IPS DF 4.7 (cell line): Measurements from ENCODE around the gene SCUBE3.

ENCODE experiments used
- DNase-seq: peaks from one replicate; pipeline ENCODE4 v3.0.0-alpha.2; 2013; ENCODE audit warnings: low spot score; ENCODE audit errors: extremely low read depth

SCUBE3 gene

DNA sequence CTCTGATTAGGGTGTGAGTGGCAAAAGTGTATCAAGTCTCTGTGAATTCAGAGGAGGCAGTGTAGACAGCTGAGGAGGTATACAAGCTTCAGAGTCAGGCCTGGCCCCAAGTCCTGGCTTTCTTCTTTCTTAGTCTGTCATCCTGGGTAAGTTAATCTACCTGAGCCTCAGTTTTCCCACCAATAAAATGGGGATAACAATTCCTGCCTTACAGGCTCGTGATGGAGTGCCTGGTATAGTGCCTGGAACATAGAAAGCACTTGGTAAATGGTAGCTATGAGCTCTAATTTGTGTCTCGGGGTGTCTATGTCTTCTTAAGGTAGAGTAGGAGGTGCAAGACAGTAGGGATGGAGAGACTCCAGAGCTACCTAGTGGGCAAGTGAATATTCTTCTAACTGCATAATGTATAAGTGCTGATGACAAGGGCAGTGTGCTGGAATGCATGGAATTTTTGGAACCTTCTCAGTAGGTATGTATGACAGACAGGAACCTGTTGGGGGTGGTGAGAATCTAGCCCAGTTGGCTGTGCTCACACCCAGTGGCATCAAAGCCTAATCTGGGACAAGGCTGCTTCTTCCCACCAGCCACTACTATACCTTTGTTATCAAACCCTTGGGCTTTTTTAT lies 4.0 kb upstream of the SCUBE3 start:
- DNase-seq = no peak

DNA sequence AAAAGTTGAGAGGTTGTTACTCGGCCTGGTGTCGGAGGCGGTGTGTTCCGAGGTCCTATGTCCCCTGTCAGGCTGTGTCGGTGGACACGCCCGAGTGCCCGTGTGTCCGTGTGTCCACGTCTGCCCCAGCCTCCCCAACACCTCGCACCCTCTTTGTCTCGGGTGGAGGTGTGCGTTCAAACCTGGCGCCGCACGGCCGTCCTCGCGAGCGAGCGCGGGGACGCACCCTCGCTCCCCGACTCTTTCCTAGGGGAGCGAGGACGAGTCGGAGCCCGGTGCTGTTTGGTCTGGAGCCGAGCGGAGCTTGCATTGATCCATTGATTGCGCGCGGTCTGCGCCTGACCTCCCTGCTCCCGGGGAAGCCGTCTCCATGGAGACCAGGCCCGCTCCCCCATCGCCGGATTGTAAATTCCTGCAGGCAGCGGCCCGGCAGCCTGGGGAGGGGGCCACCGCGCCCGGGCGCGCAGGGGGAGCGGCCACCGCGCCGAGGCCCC lies 411 bp upstream of the SCUBE3 start:
- DNase-seq = no peak

DNA sequence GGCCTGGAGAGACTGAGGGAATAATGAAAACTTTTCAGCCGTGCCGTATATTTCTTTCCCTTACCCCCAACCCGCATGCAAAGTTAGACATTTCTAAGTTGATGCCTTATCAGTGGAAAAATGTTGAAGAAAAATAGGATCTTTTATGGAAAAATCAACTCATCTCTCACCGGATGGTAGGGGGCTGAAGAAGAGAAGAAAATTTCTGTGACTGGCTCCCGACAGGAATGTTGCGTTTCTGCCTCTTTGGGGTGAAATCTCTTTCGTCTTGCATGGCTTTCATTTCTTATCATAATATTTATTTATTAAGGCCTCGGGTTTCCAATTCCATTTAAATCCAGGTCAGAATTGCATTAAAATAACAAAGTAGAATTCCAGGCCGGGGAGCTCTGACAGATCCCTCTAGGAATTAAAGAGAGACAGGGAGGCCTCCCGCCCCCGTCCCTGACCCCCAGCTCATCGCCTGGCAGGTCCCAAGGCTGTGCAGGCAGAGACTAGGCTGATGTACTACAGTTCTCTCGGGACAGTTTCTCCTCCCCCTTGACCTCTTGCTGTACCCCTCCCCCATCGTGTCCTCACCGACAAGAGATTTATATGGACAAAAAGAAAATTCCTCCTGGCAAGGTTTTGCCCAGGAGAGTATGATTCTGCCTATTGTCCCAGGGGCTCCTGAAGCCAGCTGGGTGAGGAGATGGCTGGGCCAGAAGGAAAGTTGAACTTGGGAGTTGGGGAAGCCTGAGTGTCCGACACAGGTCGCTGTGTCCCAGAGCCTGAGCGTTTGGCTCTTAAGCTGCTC lies 1.3 kb downstream of the SCUBE3 start:
- DNase-seq = no peak

GRCh38 chr6:35215665-35216411 lies 2.1 kb downstream of the SCUBE3 start:
- DNase-seq = no peak

DNA sequence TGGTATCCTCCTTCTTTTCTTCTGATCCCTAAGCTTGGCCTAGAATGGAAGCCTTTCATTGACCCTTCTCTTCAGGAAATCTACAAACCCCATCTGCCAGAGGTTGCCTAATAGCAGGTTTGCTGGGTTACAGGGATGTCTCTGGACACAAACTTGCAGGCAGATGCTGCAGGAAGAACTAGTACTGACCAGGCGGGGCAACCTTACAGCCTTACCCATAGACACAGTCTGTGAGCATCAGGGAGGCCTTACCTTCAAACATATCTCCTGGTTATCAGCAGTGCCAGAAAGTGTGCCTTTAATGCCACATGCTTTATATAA lies 2.6 kb downstream of the SCUBE3 start:
- no peak for DNase-seq

DNA sequence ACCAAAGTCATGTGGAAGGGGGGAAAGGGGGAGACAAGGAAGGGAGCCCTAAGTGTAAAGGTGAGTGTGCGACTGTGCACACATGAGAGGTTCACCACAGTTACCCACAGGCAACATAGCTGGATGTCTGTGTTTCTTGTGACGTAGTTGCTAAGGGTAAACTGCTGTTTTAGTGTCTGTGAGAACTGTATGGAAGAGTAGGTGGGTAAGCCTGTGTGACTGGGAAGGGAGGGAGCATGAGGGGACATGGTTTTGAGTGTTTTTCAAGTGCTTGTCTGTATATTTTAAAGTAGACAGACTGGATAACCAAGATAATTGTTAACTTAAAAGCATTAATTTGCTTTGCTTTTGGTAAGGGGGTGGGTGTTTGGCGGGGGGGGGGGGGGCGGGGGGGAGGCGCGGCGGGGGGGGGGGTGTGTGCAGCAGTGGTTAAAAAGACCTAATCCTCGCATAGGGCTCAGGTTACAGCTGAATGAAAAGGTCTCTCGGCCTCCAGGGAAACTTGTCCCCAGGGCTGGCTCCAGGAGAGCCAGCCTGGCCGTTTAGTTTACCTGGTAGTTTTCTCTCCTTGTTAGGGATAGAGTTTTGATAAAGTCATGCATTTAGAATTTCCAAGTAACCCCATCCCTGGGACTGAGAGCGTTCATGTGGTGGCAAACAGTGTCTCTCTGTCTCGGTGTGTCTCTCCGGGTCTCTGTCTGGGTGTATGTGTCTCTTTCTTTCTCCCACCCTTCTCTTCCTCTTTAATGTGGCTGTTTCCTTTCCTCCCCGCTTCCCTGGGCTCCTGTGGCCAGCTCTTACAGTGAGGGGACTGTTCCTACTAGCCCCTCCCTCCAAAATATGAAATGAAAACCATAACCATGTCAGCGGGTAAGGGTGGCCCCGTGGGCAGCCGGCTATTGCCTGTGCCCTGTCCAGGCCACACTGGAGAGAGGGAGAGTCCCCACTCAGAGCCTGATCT lies 3.4 kb downstream of the SCUBE3 start:
- no peak for DNase-seq

DNA sequence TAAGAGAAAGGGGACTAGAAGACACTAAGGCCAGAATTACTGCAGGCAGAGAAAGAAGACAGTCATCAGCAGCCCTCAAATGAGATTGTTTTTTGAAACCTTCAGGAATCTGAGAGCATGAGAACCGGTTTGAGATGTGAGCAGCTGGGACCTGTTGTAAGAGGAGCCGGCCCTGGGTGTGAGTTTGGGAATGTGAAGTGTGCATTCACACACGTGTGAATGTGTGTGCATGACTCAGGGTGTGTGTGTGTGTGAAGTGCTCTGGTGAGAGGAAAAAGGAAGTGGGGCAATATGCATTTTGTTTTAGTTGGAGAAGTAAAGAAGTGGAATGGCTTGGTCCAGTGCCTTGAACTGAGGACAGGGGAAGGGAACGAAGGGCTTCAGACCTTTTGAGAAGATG lies 4.3 kb downstream of the SCUBE3 start:
- no peak for DNase-seq

- no peak for DNase-seq
Measured at GRCh38 chr6:35218456-35218855, 4.7 kb downstream of the SCUBE3 start.

GRCh38 chr6:35219683-35220326 lies 6.0 kb downstream of the SCUBE3 start:
- no peak for DNase-seq

DNA sequence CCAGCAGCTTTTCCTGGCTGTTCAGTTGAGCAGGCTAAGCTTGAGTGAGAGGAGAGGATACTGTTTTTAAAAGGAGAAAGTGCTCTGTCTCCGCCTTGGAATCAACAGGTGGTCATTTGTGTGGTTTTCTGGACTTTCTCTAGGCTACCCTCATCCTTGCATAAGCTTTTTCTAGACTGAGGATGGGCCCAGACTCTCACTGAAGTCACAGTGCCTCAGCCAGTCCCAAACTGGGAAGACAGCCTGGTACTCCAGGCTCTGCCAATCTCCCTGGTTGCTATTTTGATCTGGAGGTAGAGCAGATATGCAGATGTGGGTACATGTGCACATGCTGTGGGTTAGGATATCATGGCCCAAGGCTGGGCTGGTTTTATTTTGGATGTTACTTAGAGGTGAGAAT lies 7.0 kb downstream of the SCUBE3 start:
- no peak for DNase-seq

GRCh38 chr6:35223396-35223795 lies 9.6 kb downstream of the SCUBE3 start:
- DNase-seq = no peak

GRCh38 chr6:35224720-35225119 lies 11.0 kb downstream of the SCUBE3 start:
- DNase-seq = no peak

DNA sequence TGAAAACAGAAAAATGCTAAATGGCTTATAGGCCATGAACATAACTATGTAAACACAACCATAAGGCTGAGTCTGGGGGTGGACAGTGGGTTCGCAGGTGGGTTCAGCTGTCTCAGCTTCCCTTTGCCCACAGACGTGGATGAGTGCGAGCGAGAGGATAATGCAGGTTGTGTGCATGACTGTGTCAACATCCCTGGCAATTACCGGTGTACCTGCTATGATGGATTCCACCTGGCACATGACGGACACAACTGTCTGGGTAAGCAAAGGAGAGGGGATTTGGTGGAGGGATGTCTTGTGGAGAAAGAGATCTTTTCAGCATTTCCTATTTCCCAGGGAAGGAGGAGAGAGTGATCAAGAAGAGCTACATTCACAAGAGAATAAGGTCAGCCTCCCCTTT lies 14.7 kb downstream of the SCUBE3 start:
- no peak for DNase-seq

GRCh38 chr6:35229304-35229703 lies 15.5 kb downstream of the SCUBE3 start:
- DNase-seq = no peak

DNA sequence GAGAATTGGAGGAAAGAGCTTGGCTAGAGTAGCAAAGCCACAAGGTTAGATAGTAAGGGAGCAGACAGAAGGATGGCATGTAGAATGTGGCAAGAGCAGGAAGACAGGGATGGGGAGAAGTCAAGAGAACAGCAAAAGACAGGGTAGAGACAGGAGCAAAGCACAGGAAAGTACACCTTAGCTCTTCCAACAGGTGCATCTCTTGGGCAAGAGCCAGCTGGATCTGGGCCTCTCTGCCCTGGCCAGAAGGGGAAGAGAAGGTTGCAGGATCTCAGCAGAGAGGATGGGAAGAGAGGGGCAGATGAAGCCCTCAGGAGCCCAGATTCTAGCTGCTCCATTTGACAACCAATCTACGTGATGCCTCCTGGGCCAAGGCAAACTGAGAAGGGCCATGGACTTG lies 16.7 kb downstream of the SCUBE3 start:
- no peak for DNase-seq

DNA sequence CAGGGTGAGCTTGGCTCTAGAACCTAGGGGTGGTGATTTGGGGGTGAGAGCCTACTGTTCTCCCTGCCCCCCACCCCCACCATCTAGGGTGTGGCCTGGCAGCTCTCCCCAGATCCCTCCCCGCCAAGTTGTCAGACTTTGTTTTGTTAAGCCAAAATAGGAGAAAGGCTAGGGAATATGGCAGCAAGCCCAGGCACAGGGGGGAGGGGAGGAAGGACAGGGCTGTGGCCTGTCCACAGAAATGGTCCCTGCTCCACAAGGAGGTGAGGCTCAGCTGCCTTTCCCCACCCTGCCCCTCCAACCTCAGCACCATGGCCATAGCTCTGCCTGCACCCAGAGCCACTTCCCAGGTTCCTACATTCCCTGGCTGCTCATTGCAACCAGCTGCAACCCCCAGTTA lies 17.2 kb downstream of the SCUBE3 start:
- no peak for DNase-seq

DNA sequence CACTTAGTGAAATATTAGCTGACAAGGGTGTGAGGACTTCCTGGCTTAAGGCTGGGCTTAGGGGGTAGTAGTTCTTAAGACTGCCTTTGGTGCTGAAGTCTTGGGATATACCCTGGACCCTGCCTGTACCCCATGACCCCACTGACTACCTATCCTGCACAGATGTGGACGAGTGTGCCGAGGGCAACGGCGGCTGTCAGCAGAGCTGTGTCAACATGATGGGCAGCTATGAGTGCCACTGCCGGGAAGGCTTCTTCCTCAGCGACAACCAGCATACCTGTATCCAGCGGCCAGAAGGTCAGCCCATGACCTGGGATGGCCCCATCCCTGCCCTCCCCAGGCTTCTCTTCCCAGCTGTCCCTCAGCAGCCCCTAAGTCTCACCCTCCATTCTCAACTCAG lies 17.8 kb downstream of the SCUBE3 start:
- no peak for DNase-seq

DNA sequence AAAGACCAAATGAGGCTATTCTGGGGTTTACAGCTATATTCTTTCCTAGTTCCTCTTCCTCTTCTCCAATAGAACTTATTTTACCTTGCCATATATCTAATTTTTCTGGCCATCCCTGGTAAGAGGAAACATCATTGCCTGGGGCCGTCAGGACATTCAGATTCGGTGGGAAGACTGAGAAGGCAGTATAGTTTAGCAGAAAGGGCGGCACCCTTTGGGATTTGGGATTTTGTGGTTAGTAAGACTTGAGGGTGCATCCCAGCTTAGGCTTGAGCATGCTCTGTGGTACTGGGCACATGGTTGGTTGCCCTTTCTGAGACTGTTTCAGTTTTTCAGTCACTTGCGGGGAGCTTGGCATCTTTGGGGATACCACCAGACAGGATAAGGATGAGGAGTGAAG lies 21.1 kb downstream of the SCUBE3 start:
- DNase-seq = no peak

DNA sequence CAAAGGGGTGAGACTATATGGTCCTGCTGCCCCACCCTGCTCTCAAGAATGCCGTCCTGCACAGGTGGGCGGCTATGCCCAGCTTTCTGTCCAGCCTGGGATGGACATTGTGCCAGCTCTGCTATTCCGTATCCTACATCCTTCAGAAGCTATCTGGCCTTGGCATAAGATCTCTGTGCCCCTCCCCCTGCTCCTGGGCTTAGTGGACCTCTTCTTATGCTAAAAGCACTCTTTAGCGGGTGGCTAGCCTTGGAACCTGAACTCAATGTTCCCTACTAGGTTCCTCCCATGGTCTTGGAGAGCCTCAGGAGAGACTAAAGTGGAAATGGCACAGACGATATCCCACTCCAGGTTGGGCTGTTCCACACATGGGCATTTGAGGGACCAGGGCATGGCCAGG lies 22.5 kb downstream of the SCUBE3 start:
- DNase-seq = no peak

- no peak for DNase-seq
Measured at GRCh38 chr6:35237476-35237875, 23.7 kb downstream of the SCUBE3 start.

DNA sequence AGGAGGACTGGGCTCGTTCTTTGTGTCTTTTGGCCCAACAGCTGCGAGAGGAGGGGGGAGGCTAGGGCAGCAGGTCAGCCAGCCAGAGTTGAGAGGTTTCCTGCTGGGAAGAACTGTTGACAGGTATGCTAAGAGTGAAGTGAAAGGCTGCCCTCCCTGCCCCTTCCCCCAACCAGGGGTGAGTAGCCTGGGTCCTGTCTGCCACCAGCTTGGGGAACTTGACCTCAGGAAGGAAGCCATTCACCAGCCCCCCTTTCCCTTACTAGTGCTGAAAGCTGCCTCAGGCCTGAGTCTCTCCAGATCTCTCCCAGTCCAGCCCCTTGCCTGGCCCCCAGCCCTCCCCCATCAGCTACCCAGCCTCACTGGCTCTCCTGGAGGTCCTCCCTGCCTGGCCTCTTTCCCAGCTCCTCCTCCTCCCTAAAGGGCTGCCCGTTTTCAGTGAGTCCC lies 25.1 kb downstream of the SCUBE3 start:
- no peak for DNase-seq
